Gastrocnemius medialis (tissue), 4 donors: ENCODE results near the gene ERC2.

ENCODE experiments used
- CTCF ChIP-seq, 5 experiments: fragments of 450-650 bp in 3 of 5; fragments of 200-600 bp in 2 of 5; sonication (generic) in 2 of 5; IDR thresholded peaks in 4 of 5; conservative IDR thresholded peaks in 1 of 5; 1 replicate in 4 of 5; 2 replicates in 1 of 5; pipeline ENCODE4 v1.5.1; 2016 to 2019; ENCODE audit warnings: antibody characterized with exemption in 5 of 5, mild to moderate bottlenecking in 3 of 5, moderate library complexity in 3 of 5
- POLR2A ChIP-seq, 2 donors: fragments of 450-650 bp; IDR thresholded peaks; one replicate each; pipeline ENCODE4 v1.6.1; 2017; ENCODE audit warnings: antibody characterized with exemption in 2 of 2, mild to moderate bottlenecking in 2 of 2, moderate library complexity in 2 of 2

GRCh38 chr3:55795746-55796145 lies 672.5 kb downstream of the ERC2 start:
- TF ChIP-seq POLR2A (IDR thresholded peaks at IDR 0.05) (no peak), CTCF (IDR thresholded peaks at IDR 0.05 in 4 of 5, conservative IDR thresholded peaks at IDR 0.05 in 1 of 5) (no peak)
